Coronary artery (tissue), 2 donors: ENCODE data around the gene TMC3.

ENCODE experiments used
- DNase-seq: peaks from one replicate; pipeline ENCODE4 v3.0.0-alpha.2; 2017; ENCODE audit warnings: low spot score
- H3K27ac ChIP-seq, 2 donors: fragments of 200-600 bp; sonication (generic); one replicate each; pipeline ENCODE4 v1.5.1; 2016 to 2019
- H3K4me3 ChIP-seq: fragments of 200-600 bp; sonication (generic); 2 replicates; pipeline ENCODE4 v1.5.1; 2016; ENCODE audit warnings: mild to moderate bottlenecking, moderate library complexity
- TF ChIP-seq, protein P1 (sequence below): fragments of 200-600 bp; sonication (generic); IDR thresholded peaks from one replicate; pipeline ENCODE4 v1.5.1; 2019; ENCODE audit warnings: antibody characterized with exemption

TMC3 gene

DNA sequence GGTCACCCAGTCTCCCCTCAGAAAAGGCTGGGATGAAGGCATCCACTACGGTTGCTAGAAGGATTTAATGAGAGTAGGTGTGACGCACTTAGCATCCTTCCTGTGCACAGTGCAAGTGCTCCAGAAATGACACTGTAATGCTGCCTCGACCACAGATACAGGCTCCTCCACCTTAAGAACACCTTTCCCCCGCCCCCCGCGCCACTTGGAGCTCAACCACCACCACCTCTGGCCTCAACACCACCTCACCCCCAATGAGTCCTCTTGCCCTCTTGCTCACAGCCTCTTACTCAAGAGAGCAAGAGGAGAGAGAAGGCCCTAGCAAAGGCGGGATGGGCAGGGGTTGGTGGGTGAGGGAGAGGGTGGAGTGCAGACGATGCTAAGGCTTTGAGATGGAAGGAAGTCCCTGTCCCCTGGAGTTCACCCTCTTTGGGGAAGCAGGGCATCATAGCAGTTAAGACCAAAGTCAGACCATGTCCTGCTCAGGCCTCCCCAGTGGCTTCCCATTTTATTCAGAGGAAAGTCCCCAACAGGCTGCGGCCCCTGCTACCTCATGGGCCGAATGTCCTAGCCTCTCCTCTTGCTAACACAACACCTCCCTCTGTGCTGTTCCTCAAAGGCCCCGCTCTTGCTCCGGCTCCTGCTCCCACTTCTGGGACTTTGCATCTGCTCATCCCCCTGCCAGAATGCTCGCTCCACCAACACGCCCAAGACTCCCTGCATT, 58.4 kb downstream of the TMC3 start:
- Histone ChIP-seq H3K27ac (no peak overlapping the region), H3K4me3 (no peak overlapping the region)
- TF ChIP-seq, protein P1, sequence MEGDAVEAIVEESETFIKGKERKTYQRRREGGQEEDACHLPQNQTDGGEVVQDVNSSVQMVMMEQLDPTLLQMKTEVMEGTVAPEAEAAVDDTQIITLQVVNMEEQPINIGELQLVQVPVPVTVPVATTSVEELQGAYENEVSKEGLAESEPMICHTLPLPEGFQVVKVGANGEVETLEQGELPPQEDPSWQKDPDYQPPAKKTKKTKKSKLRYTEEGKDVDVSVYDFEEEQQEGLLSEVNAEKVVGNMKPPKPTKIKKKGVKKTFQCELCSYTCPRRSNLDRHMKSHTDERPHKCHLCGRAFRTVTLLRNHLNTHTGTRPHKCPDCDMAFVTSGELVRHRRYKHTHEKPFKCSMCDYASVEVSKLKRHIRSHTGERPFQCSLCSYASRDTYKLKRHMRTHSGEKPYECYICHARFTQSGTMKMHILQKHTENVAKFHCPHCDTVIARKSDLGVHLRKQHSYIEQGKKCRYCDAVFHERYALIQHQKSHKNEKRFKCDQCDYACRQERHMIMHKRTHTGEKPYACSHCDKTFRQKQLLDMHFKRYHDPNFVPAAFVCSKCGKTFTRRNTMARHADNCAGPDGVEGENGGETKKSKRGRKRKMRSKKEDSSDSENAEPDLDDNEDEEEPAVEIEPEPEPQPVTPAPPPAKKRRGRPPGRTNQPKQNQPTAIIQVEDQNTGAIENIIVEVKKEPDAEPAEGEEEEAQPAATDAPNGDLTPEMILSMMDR, result no peak
- DNase-seq, result no peak

GRCh38 chr15:81314378-81314777, 59.6 kb downstream of the TMC3 start:
- Histone ChIP-seq H3K4me3 (no peak overlapping the region), H3K27ac (no peak overlapping the region)
- TF ChIP-seq, protein P1, result no peak
- DNase-seq, result no peak

- TF ChIP-seq, protein P1, result no peak
- H3K27ac ChIP-seq, result peak overlapping the region; percentile 47 to 88
Observed at GRCh38 chr15:81313686-81314085, 60.3 kb downstream of the TMC3 start.

GRCh38 chr15:81312790-81313543, 61.0 kb downstream of the TMC3 start:
- Histone ChIP-seq H3K4me3 (no peak overlapping the region), H3K27ac (peak overlapping the region; percentile 47 to 88)
- peak; percentile 95 for DNase-seq
- TF ChIP-seq, protein P1, result no peak

More at GRCh38 chr15:81313686-81314085, 60.3 kb downstream of the TMC3 start:
- no peak for DNase-seq
- H3K4me3 ChIP-seq, result no peak overlapping the region

GRCh38 chr15:81311752-81312464, 62.1 kb downstream of the TMC3 start:
- no peak overlapping the region for H3K4me3 ChIP-seq
- peak overlapping the region; percentile 47 to 88 for H3K27ac ChIP-seq
- TF ChIP-seq, protein P1, result no peak
- DNase-seq, result no peak

- Histone ChIP-seq H3K4me3 (no peak overlapping the region), H3K27ac (peak overlapping the region in 1 of 2 donors; percentile 67)
- TF ChIP-seq, protein P1, result no peak
- no peak for DNase-seq
Observed at GRCh38 chr15:81310480-81310879, 63.5 kb downstream of the TMC3 start.
